Activated B cell treated with CpG ODN at 0.5 μM for 24 hours (primary cell): ENCODE data around the gene ERMARD. TPM values are rescaled to one million over a fixed set of nuclear protein-coding genes. Genes with fewer than 3 reads are reported as not detected.

ENCODE experiments used
- ATAC-seq: fragments of 200-7000 bp; cut with Tn5 transposase; one replicate; pipeline ENCODE4 v1.10.0; 2021; ENCODE audit warnings: low read depth, mild to moderate bottlenecking, moderate library complexity
- CTCF ChIA-PET: fragments of 350-600 bp; sonication (Branson Sonifier 250); formaldehyde crosslinking; loops from one replicate; lab custom pipeline; 2021; ENCODE audit warnings: antibody characterized with exemption; lab: Charles Lee
- POLR2A ChIA-PET: fragments of 350-600 bp; sonication (Branson Sonifier 250); formaldehyde crosslinking; loops from one replicate; lab custom pipeline; 2021; ENCODE audit warnings: antibody characterized with exemption; lab: Charles Lee
- DNase-seq: peaks from one replicate; pipeline ENCODE4 v3.0.0; 2022
- H3K27ac Mint-ChIP-seq: one replicate; pipeline ENCODE4 v1.8.0; 2020; ENCODE audit warnings: mixed read lengths
- H3K27me3 Mint-ChIP-seq: one replicate; pipeline ENCODE4 v1.8.0; 2021; ENCODE audit warnings: mixed read lengths
- H3K36me3 Mint-ChIP-seq: one replicate; pipeline ENCODE4 v1.8.0; 2021; ENCODE audit warnings: low read depth, mixed read lengths
- H3K4me1 Mint-ChIP-seq: one replicate; pipeline ENCODE4 v1.8.0; 2021; ENCODE audit warnings: mixed read lengths
- H3K4me3 Mint-ChIP-seq: one replicate; pipeline ENCODE4 v1.8.0; 2020; ENCODE audit warnings: mild to moderate bottlenecking, mixed read lengths
- H3K9me3 Mint-ChIP-seq: one replicate; pipeline ENCODE4 v1.8.0; 2020; ENCODE audit warnings: mixed read lengths
- intact Hi-C: fragments of 100-400 bp; cut with micrococcal nuclease; formaldehyde crosslinking; loops from one replicate; pipeline ENCODE4 v1.15.1; 2024
- total RNA-seq: library from RNA; stranded (reverse); gene quantifications from 2 replicates; pipeline ENCODE4 v1.2.3, GENCODE V29; 2022
- TF ChIP-seq, protein P1 (sequence below): fragments of 200-600 bp; IDR thresholded peaks from one replicate; pipeline ENCODE4 v1.8.0; 2022; ENCODE audit warnings: antibody characterized with exemption, mild to moderate bottlenecking

Gene ERMARD
- total RNA-seq, 1 donor from 2014 or later: 45.4 TPM

- POLR2A ChIA-PET: no interaction called here
- Mint-ChIP-seq H3K27me3 (peaks cover 23% of the 10 kb centered on the region), H3K36me3 (no peaks in the 10 kb centered on the region), H3K27ac (no peak overlapping the region), H3K9me3 (no peaks in the 10 kb centered on the region), H3K4me3 (no peak overlapping the region), H3K4me1 (peaks cover 9% of the 10 kb centered on the region)
- no peak for DNase-seq
- ATAC-seq: no peak
- intact Hi-C loops: no loop called here
- TF ChIP-seq, protein P1, sequence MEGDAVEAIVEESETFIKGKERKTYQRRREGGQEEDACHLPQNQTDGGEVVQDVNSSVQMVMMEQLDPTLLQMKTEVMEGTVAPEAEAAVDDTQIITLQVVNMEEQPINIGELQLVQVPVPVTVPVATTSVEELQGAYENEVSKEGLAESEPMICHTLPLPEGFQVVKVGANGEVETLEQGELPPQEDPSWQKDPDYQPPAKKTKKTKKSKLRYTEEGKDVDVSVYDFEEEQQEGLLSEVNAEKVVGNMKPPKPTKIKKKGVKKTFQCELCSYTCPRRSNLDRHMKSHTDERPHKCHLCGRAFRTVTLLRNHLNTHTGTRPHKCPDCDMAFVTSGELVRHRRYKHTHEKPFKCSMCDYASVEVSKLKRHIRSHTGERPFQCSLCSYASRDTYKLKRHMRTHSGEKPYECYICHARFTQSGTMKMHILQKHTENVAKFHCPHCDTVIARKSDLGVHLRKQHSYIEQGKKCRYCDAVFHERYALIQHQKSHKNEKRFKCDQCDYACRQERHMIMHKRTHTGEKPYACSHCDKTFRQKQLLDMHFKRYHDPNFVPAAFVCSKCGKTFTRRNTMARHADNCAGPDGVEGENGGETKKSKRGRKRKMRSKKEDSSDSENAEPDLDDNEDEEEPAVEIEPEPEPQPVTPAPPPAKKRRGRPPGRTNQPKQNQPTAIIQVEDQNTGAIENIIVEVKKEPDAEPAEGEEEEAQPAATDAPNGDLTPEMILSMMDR: no peak
- CTCF ChIA-PET: no interaction called here
These were observed 49.4 kb downstream of the ERMARD start for GRCh38 chr6:169800668-169801395.

- Mint-ChIP-seq H3K9me3 (no peaks in the 10 kb centered on the region), H3K36me3 (no peaks in the 10 kb centered on the region), H3K27ac (no peak overlapping the region), H3K4me3 (no peak overlapping the region), H3K27me3 (peaks cover 22% of the 10 kb centered on the region), H3K4me1 (peaks cover 9% of the 10 kb centered on the region)
- intact Hi-C loops: no loop called here
- ATAC-seq (no peak), DNase-seq (no peak)
- TF ChIP-seq, protein P1: no peak
- CTCF ChIA-PET: no interaction called here
- POLR2A ChIA-PET: no interaction called here
These were observed 50.2 kb downstream of the ERMARD start for GRCh38 chr6:169801396-169802160.

GRCh38 chr6:169802790-169803189 is 51.4 kb downstream of the ERMARD start:
- intact Hi-C loops: no loop called here
- H3K4me1 Mint-ChIP-seq: peaks cover 9% of the 10 kb centered on the region
- H3K27me3 Mint-ChIP-seq: peaks cover 24% of the 10 kb centered on the region
- POLR2A ChIA-PET: no interaction called here
- no peak overlapping the region for H3K4me3 Mint-ChIP-seq
- ATAC-seq: no peak
- H3K9me3 Mint-ChIP-seq: no peaks in the 10 kb centered on the region
- CTCF ChIA-PET: interaction anchor here (1.2 to 3.6 kb wide), 2 partner anchors 12 to 728 kb away, joined by 3 to 22 read pairs; no protein-coding TSS in a partner anchor
- H3K36me3 Mint-ChIP-seq: no peaks in the 10 kb centered on the region
- TF ChIP-seq, protein P1: no peak
- no peak overlapping the region for H3K27ac Mint-ChIP-seq
- no peak for DNase-seq

DNA sequence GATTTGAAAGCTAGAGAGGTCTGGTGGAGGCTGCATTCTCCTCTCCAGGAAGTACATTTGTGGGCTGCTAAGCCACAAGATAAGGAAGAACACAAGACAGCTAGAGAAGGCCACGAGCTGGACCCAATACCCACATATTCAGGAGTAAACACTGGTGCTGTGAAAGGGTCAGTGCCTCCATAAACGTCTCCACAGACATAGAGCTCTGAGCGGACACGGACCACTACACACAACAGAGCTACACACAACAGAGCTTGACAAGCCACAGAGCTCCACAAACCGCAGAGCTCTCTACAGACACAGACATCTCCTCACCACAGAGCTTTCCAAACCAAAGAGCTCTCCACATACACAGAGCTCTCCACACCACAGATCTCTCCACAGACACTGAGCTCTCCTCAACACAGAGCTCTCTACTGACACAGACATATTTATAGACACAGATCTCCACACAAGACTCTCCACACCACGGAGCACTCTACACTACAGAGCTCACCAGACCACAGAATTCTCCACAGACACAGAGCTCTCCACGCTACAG is 51.9 kb downstream of the ERMARD start:
- H3K27me3 Mint-ChIP-seq: peaks cover 19% of the 10 kb centered on the region
- H3K27ac Mint-ChIP-seq: no peak overlapping the region
- TF ChIP-seq, protein P1: no peak
- ATAC-seq (no peak), DNase-seq (no peak)
- H3K9me3 Mint-ChIP-seq: no peaks in the 10 kb centered on the region
- POLR2A ChIA-PET: no interaction called here
- peaks cover 9% of the 10 kb centered on the region for H3K4me1 Mint-ChIP-seq
- intact Hi-C loops: no loop called here
- no peak overlapping the region for H3K4me3 Mint-ChIP-seq
- H3K36me3 Mint-ChIP-seq: no peaks in the 10 kb centered on the region
- CTCF ChIA-PET: interaction anchor here (1.2 to 3.6 kb wide), 2 partner anchors 13 to 727 kb away, joined by 3 to 22 read pairs; no protein-coding TSS in a partner anchor
